ENCODE measurements around the gene CLPTM1L.

GRCh38 chr5:1380910-1381309, 36.0 kb upstream of the CLPTM1L start:
- no peak for TF ChIP-seq CTCF (conservative IDR thresholded peaks at IDR 0.05; ENCODE audit: low read length)
- no peak for TF ChIP-seq EZH2phosphoT487 (IDR thresholded peaks at IDR 0.05; ENCODE audit: borderline replicate concordance)

Measured in Loucy (cell line).